Neural cell (in vitro differentiated cells): Measurements from ENCODE around the gene RSAD1. TPM values are rescaled to one million over a fixed set of nuclear protein-coding genes. Genes with fewer than 3 reads are reported as not detected.

Source experiments
- H2AFZ ChIP-seq: fragments of 200-600, 300-800 bp; sonication (generic), shearing (Covaris generic); 2 replicates; pipeline ENCODE4 v1.6.0; 2014; ENCODE audit warnings: low read depth, mild to moderate bottlenecking, antibody characterized with exemption, low read length, moderate library complexity
- H3F3A ChIP-seq: fragments of 200-600 bp; shearing (Covaris generic); 2 replicates; pipeline ENCODE4 v1.6.1; 2016; ENCODE audit warnings: mild to moderate bottlenecking, moderate library complexity, mixed read lengths, antibody characterized with exemption, low read length; ENCODE audit not compliant: insufficient read depth, poor library complexity, severe bottlenecking
- H3K27ac ChIP-seq: fragments of 200-600, 300-800 bp; sonication (generic), shearing (Covaris generic); 2 replicates; pipeline ENCODE4 v1.5.1; 2014; ENCODE audit warnings: mild to moderate bottlenecking, low read length, moderate library complexity
- H3K27me3 ChIP-seq: fragments of 300-800, 200-600 bp; sonication (generic), shearing (Covaris generic); 2 replicates; pipeline ENCODE4 v1.6.0; 2014; ENCODE audit warnings: mild to moderate bottlenecking, low read depth, low read length, moderate library complexity; ENCODE audit not compliant: insufficient read depth
- H3K36me3 ChIP-seq: fragments of 300-800, 200-600 bp; sonication (generic), shearing (Covaris generic); 2 replicates; pipeline ENCODE4 v1.5.1; 2014; ENCODE audit warnings: mild to moderate bottlenecking, antibody characterized with exemption, low read length, moderate library complexity; ENCODE audit not compliant: insufficient read depth
- H3K4me2 ChIP-seq: fragments of 300-800, 200-600 bp; sonication (generic), shearing (Covaris generic); 2 replicates; pipeline ENCODE4 v1.6.0; 2014; ENCODE audit warnings: mild to moderate bottlenecking, low read length
- H3K4me3 ChIP-seq: fragments of 300-800, 200-600 bp; sonication (generic), shearing (Covaris generic); 2 replicates; pipeline ENCODE4 v1.5.1; 2014; ENCODE audit warnings: mild to moderate bottlenecking, low read length, moderate library complexity
- H3K79me2 ChIP-seq: fragments of 200-600 bp; shearing (Covaris generic); replicated peaks from 2 replicates; pipeline ENCODE4 v1.6.0; 2014; ENCODE audit warnings: mild to moderate bottlenecking, low read length, moderate library complexity; ENCODE audit not compliant: insufficient read depth
- H3K9ac ChIP-seq: fragments of 300-800, 200-600 bp; sonication (generic), shearing (Covaris generic); 2 replicates; pipeline ENCODE4 v1.6.1; 2016; ENCODE audit warnings: mild to moderate bottlenecking, low read length, mixed read lengths
- H3K9me2 ChIP-seq: fragments of 200-600 bp; shearing (Covaris generic); 2 replicates; pipeline ENCODE4 v1.6.1; 2016; ENCODE audit warnings: mild to moderate bottlenecking, low read length, mixed read lengths; ENCODE audit not compliant: insufficient read depth
- H3K9me3 ChIP-seq: fragments of 200-600, 300-800 bp; sonication (generic), shearing (Covaris generic); 2 replicates; pipeline ENCODE4 v1.6.1; 2016; ENCODE audit warnings: mild to moderate bottlenecking, mixed run types, low read length, moderate library complexity, mixed read lengths
- H4K20me1 ChIP-seq: fragments of 200-600 bp; shearing (Covaris generic); 2 replicates; pipeline ENCODE4 v1.6.1; 2016; ENCODE audit warnings: mild to moderate bottlenecking, mixed run types; ENCODE audit not compliant: insufficient read depth
- CTCF ChIP-seq: fragments of 450-650 bp; IDR thresholded peaks from 2 replicates; pipeline ENCODE4 v1.5.1; 2014; ENCODE audit warnings: antibody characterized with exemption, mild to moderate bottlenecking, moderate library complexity; ENCODE audit not compliant: poor library complexity, severe bottlenecking
- EP300 ChIP-seq: fragments of 450-650 bp; conservative IDR thresholded peaks from 2 replicates; pipeline ENCODE4 v1.6.1; 2014; ENCODE audit warnings: antibody characterized with exemption, mild to moderate bottlenecking, moderate library complexity; ENCODE audit not compliant: poor library complexity, severe bottlenecking
- EZH2 ChIP-seq: fragments of 200-600, 300-800 bp; shearing (Covaris generic), sonication (generic); IDR thresholded peaks from 2 replicates; pipeline ENCODE4 v1.6.1; 2014; ENCODE audit warnings: antibody characterized with exemption, low read length, borderline replicate concordance, mild to moderate bottlenecking; ENCODE audit not compliant: insufficient read depth, poor library complexity, severe bottlenecking
- MXI1 ChIP-seq: fragments of 450-650 bp; conservative IDR thresholded peaks from 2 replicates; pipeline ENCODE4 v1.6.1; 2014; ENCODE audit warnings: antibody characterized with exemption, mild to moderate bottlenecking; ENCODE audit not compliant: poor library complexity, severe bottlenecking
- POLR2AphosphoS5 ChIP-seq: IDR thresholded peaks from 2 replicates; pipeline ENCODE4 v1.6.1; 2012
- RAD21 ChIP-seq: fragments of 450-650 bp; conservative IDR thresholded peaks from 2 replicates; pipeline ENCODE4 v1.6.1; 2014; ENCODE audit warnings: antibody characterized with exemption, mild to moderate bottlenecking, moderate library complexity
- REST ChIP-seq: IDR thresholded peaks from 2 replicates; pipeline ENCODE4 v1.6.1; 2012; ENCODE audit warnings: borderline replicate concordance
- SMC3 ChIP-seq: fragments of 450-650 bp; conservative IDR thresholded peaks from 2 replicates; pipeline ENCODE4 v1.6.1; 2014; ENCODE audit warnings: antibody characterized with exemption, mild to moderate bottlenecking, moderate library complexity; ENCODE audit not compliant: poor library complexity
- TAF1 ChIP-seq: IDR thresholded peaks from 2 replicates; pipeline ENCODE4 v1.6.1; 2012; ENCODE audit warnings: low read depth
- polyA plus RNA-seq: library from polyadenylated mRNA; depleted of rRNA; stranded (reverse); fragments of >200 nt; gene quantifications from 2 replicates; pipeline ENCODE4 v1.2.3, GENCODE V29; 2014

RSAD1 gene
- polyA plus RNA-seq, 1 donor from 2014 or later = 61.9 TPM

GRCh38 chr17:50487213-50488096, 8.8 kb downstream of the RSAD1 start:
- H3K79me2 ChIP-seq = no peaks in the 10 kb centered on the region
- H3K4me2 ChIP-seq = no peak overlapping the region
- TF ChIP-seq EZH2 (no peak), EP300 (no peak)
- H3K9ac ChIP-seq = no peak overlapping the region
- H3K9me2 ChIP-seq = no peaks in the 10 kb centered on the region
- no peak overlapping the region for H2AFZ ChIP-seq
- no peaks in the 10 kb centered on the region for H3F3A ChIP-seq
- H3K27me3 ChIP-seq = no peaks in the 10 kb centered on the region
- H3K9me3 ChIP-seq = no peaks in the 10 kb centered on the region
- no peak overlapping the region for H3K4me3 ChIP-seq
- no peaks in the 10 kb centered on the region for H3K36me3 ChIP-seq
- no peak overlapping the region for H3K27ac ChIP-seq
- H4K20me1 ChIP-seq = no peaks in the 10 kb centered on the region

GRCh38 chr17:50488880-50489279, 10.2 kb downstream of the RSAD1 start:
- Histone ChIP-seq H3K36me3 (no peaks in the 10 kb centered on the region), H3K4me3 (no peak overlapping the region), H3F3A (no peaks in the 10 kb centered on the region), H3K9me3 (no peaks in the 10 kb centered on the region), H3K4me2 (no peak overlapping the region), H2AFZ (no peak overlapping the region), H3K9me2 (no peaks in the 10 kb centered on the region), H3K27me3 (no peaks in the 10 kb centered on the region), H3K9ac (no peak overlapping the region), H3K27ac (no peak overlapping the region), H4K20me1 (no peaks in the 10 kb centered on the region), H3K79me2 (no peaks in the 10 kb centered on the region)
- no peak for TF ChIP-seq SMC3
- no peak for TF ChIP-seq EP300
- no peak for TF ChIP-seq CTCF
- TF ChIP-seq RAD21 = no peak
- TF ChIP-seq POLR2AphosphoS5 = no peak
- no peak for TF ChIP-seq REST
- no peak for TF ChIP-seq TAF1
- no peak for TF ChIP-seq MXI1
- TF ChIP-seq EZH2 = no peak
